B cell (primary cell): ENCODE data around the gene NINL. TPM values are rescaled to one million over a fixed set of nuclear protein-coding genes. Genes with fewer than 3 reads are reported as not detected.

ENCODE experiments used
- ATAC-seq: fragments of 200-7000 bp; cut with Tn5 transposase; one replicate; pipeline ENCODE4 v1.10.0; 2021; ENCODE audit warnings: low read depth, mild to moderate bottlenecking, moderate number of reproducible peaks, moderate library complexity
- CTCF ChIA-PET: fragments of 350-600 bp; sonication (Branson Sonifier 250); formaldehyde crosslinking; loops from one replicate; lab custom pipeline; 2021; ENCODE audit warnings: antibody characterized with exemption, inconsistent platforms; lab: Charles Lee
- POLR2A ChIA-PET: fragments of 350-600 bp; sonication (Branson Sonifier 250); formaldehyde crosslinking; loops from one replicate; lab custom pipeline; 2021; ENCODE audit warnings: antibody characterized with exemption; lab: Charles Lee
- DNase-seq: peaks from one replicate; pipeline ENCODE4 v3.0.0; 2013
- H2AFZ ChIP-seq: 2 replicates; pipeline ENCODE4 v1.6.1; 2012; ENCODE audit warnings: mild to moderate bottlenecking, low read depth, low read length; ENCODE audit not compliant: insufficient read depth, poor library complexity, severe bottlenecking
- H3K27ac ChIP-seq, 2 donors: 1 replicate in 1 of 2; 2 replicates in 1 of 2; pipeline ENCODE4 v1.5.1; 2012 to 2013; ENCODE audit warnings: low read length in 2 of 2, mild to moderate bottlenecking in 2 of 2, moderate library complexity in 1 of 2
- H3K27me3 ChIP-seq, 4 experiments: fragments of 200-600 bp in 1 of 4; sonication (generic) in 1 of 4; replicated peaks in 1 of 4; 1 replicate in 2 of 4; 2 replicates in 2 of 4; pipeline versions ENCODE4 v1.6.1 to v1.7.0; 2013 to 2016; ENCODE audit warnings: low read length in 3 of 4, mild to moderate bottlenecking in 2 of 4, mixed read lengths in 1 of 4, moderate library complexity in 1 of 4; ENCODE audit not compliant: insufficient read depth in 4 of 4, control insufficient read depth in 3 of 4; ENCODE audit errors: control extremely low read depth in 1 of 4
- H3K36me3 ChIP-seq, 2 experiments: replicated peaks in 1 of 2; 1 replicate in 1 of 2; 2 replicates in 1 of 2; pipeline versions ENCODE4 v1.6.1 to v1.7.1; 2013; ENCODE audit warnings: low read length in 1 of 2; ENCODE audit not compliant: insufficient read depth in 2 of 2, control insufficient read depth in 1 of 2; ENCODE audit errors: control extremely low read depth in 1 of 2, extremely low read depth in 1 of 2
- H3K4me1 ChIP-seq, 2 donors: fragments of 200-600 bp in 1 of 2; sonication (generic) in 1 of 2; 1 replicate in 1 of 2; 2 replicates in 1 of 2; pipeline versions ENCODE4 v1.5.1 to v1.6.1; 2013 to 2017; ENCODE audit warnings: low read length in 2 of 2; ENCODE audit not compliant: control insufficient read depth in 2 of 2, insufficient read depth in 2 of 2
- H3K4me2 ChIP-seq: replicated peaks from 2 replicates; pipeline ENCODE3; 2012; ENCODE audit warnings: mild to moderate bottlenecking, low read depth, low read length; ENCODE audit not compliant: poor library complexity, severe bottlenecking
- H3K4me3 ChIP-seq, 5 experiments: fragments of 200-600 bp in 1 of 5; sonication (generic) in 1 of 5; 1 replicate in 3 of 5; 2 replicates in 2 of 5; pipeline versions ENCODE4 v1.5.1 to v1.7.0; 2011 to 2016; ENCODE audit warnings: low read length in 4 of 5, mild to moderate bottlenecking in 4 of 5, low read depth in 2 of 5, control low read depth in 1 of 5, moderate library complexity in 1 of 5; ENCODE audit not compliant: insufficient read depth in 1 of 5; ENCODE audit errors: control extremely low read depth in 1 of 5, extremely low read depth in 1 of 5
- H3K79me2 ChIP-seq: fragments of 200-600 bp; sonication (generic); one replicate; pipeline ENCODE4 v1.6.0; 2016; ENCODE audit warnings: low read length; ENCODE audit not compliant: control insufficient read depth, insufficient read depth
- H3K9ac ChIP-seq: fragments of 200-600 bp; sonication (generic); 2 replicates; pipeline ENCODE4 v1.6.1; 2017; ENCODE audit warnings: mild to moderate bottlenecking, low read length, moderate library complexity
- H3K9me3 ChIP-seq, 3 donors: one replicate each; pipeline versions ENCODE4 v1.6.1 to v1.7.1; 2013; ENCODE audit warnings: low read length in 2 of 3; ENCODE audit not compliant: control insufficient read depth in 2 of 3, insufficient read depth in 1 of 3; ENCODE audit errors: control extremely low read depth in 1 of 3
- H4K20me1 ChIP-seq: 2 replicates; pipeline ENCODE4 v1.6.0; 2012; ENCODE audit warnings: mild to moderate bottlenecking, low read length; ENCODE audit not compliant: insufficient read depth, control insufficient read depth, poor library complexity, severe bottlenecking
- H3K27ac Mint-ChIP-seq: one replicate; pipeline ENCODE4 v1.8.0; 2021; ENCODE audit warnings: mixed read lengths
- H3K27me3 Mint-ChIP-seq: one replicate; pipeline ENCODE4 v1.8.0; 2021; ENCODE audit warnings: mixed read lengths
- H3K4me1 Mint-ChIP-seq: one replicate; pipeline ENCODE4 v1.8.0; 2021; ENCODE audit warnings: mixed read lengths
- H3K4me3 Mint-ChIP-seq: one replicate; pipeline ENCODE4 v1.8.0; 2021; ENCODE audit warnings: mixed read lengths
- H3K9me3 Mint-ChIP-seq: one replicate; pipeline ENCODE4 v1.8.0; 2022; ENCODE audit warnings: mixed read lengths; ENCODE audit not compliant: insufficient read depth
- CTCF ChIP-seq: fragments of 200-600 bp; IDR thresholded peaks from one replicate; pipeline ENCODE4 v1.8.0; 2022; ENCODE audit warnings: antibody characterized with exemption, mild to moderate bottlenecking
- EZH2 ChIP-seq: IDR thresholded peaks from 2 replicates; pipeline ENCODE4 v1.6.1; 2012; ENCODE audit warnings: borderline replicate concordance, low read depth, mild to moderate bottlenecking, moderate library complexity, low read length; ENCODE audit not compliant: insufficient read depth, poor library complexity, severe bottlenecking
- WGBS: methylation state at CpG from one replicate; pipeline ENCODE4 v1.1.5; 2013; ENCODE audit warnings: missing lambda C conversion rate; ENCODE audit not compliant: insufficient coverage; 5-methylcytosine and 5-hydroxymethylcytosine counted together
- intact Hi-C: fragments of 100-400 bp; cut with micrococcal nuclease; formaldehyde crosslinking; loops from one replicate; pipeline ENCODE4 v1.10.0; 2022
- polyA plus RNA-seq: library from polyadenylated mRNA; depleted of rRNA; stranded (reverse); fragments of >200 nt; gene quantifications from 2 replicates; pipeline ENCODE4 v1.2.3, GENCODE V29; 2012
- total RNA-seq, 2 donors: library from RNA; stranded (reverse); fragments of 120-200 nt in 1 of 2; gene quantifications; 1 replicate in 1 of 2; 2 replicates in 1 of 2; pipeline versions ENCODE4 v1.2.3 to v1.2.4, GENCODE V29; 2013 to 2022

Gene NINL
- total and polyA plus RNA-seq, 2 donors (not counting 1 experiment from before 2014, with no cell fraction given): 1.8 to 5.5 TPM

DNA sequence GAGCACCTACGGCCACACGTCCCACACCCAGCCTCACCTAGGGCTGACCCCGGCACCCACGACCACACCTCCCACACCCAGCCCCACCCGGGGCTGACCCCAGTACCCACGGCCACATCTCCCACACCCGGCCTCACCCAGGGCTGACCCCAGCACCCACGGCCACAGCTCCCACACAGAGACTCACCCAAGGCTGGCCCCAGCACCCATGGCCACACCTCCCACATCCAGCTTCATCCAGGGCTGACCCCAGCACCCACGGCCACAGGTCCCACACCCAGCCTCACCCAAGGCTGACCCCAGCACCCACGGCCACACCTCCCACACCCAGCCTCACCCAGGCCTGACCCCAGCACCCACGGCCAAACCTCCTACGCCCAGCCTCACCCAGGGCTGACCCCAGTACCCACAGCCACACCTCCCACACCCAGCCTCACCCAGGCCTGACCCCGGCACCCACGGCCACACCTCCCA lies 36.7 kb downstream of the NINL start:
- Histone ChIP-seq H3K9me3 (no peaks in the 10 kb centered on the region), H3K79me2 (no peaks in the 10 kb centered on the region), H3K9ac (no peak overlapping the region), H3K27me3 (no peaks in the 10 kb centered on the region), H4K20me1 (no peaks in the 10 kb centered on the region), H3K27ac (no peak overlapping the region), H3K36me3 (no peaks in the 10 kb centered on the region), H3K4me3 (no peak overlapping the region), H2AFZ (no peak overlapping the region), H3K4me2 (no peak overlapping the region), H3K4me1 (no peaks in the 10 kb centered on the region)
- ChIA-PET CTCF (no interaction called here), POLR2A (no interaction called here)
- Mint-ChIP-seq H3K27me3 (peaks cover 10% of the 10 kb centered on the region), H3K9me3 (no peaks in the 10 kb centered on the region), H3K4me3 (no peak overlapping the region), H3K27ac (no peak overlapping the region), H3K4me1 (no peaks in the 10 kb centered on the region)
- no peak for DNase-seq
- no peak for ATAC-seq
- intact Hi-C loops: no loop called here
- TF ChIP-seq CTCF (no peak), EZH2 (no peak)
- 83% methylated on average over 11 of the region's 14 CpGs for WGBS

GRCh38 chr20:25547999-25548398 lies 37.3 kb downstream of the NINL start:
- H4K20me1 ChIP-seq: no peaks in the 10 kb centered on the region
- H3K27me3 Mint-ChIP-seq: peaks cover 10% of the 10 kb centered on the region
- H3K9me3 ChIP-seq: no peaks in the 10 kb centered on the region
- H3K4me3 ChIP-seq: no peak overlapping the region
- H3K4me1 Mint-ChIP-seq: no peaks in the 10 kb centered on the region
- no peak overlapping the region for H3K27ac Mint-ChIP-seq
- intact Hi-C loops: no loop called here
- no peak overlapping the region for H3K4me3 Mint-ChIP-seq
- H3K4me1 ChIP-seq: no peaks in the 10 kb centered on the region
- no peaks in the 10 kb centered on the region for H3K79me2 ChIP-seq
- 49% methylated on average over 3 of the region's 3 CpGs for WGBS
- ChIA-PET CTCF (no interaction called here), POLR2A (no interaction called here)
- DNase-seq (no peak), ATAC-seq (no peak)
- no peaks in the 10 kb centered on the region for H3K36me3 ChIP-seq
- no peak overlapping the region for H3K27ac ChIP-seq
- H2AFZ ChIP-seq: no peak overlapping the region
- no peaks in the 10 kb centered on the region for H3K27me3 ChIP-seq
- H3K9me3 Mint-ChIP-seq: no peaks in the 10 kb centered on the region
- no peak overlapping the region for H3K9ac ChIP-seq
- no peak overlapping the region for H3K4me2 ChIP-seq
- TF ChIP-seq CTCF: no peak
- TF ChIP-seq EZH2: no peak
